Measurements from ENCODE around the gene CTNNA3.

CTNNA3 gene

DNA sequence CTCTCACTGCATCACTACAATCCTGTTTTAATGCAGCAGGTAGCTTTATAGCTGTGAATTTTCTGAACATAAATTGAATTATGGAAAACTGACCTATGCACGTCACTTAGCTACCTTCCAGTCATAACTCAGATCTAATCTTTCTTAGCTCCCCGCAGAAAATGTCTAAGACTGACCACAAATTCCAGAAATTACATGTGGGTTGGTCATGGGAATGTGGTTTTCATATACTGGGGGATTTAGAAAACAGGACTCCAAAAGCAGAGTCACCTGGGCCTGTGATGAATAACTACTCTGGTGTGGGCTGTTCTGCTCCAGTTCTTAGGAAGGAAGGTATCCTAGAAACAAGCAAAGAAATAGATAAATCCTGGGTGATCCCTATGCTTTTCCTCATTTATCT, 948.5 kb downstream of the CTNNA3 start:
- H3K27ac ChIP-seq (ENCODE audit: low read length): no peak overlapping the region
- no peak overlapping the region for H3K4me3 ChIP-seq (ENCODE audit: low read length)
- H3K36me3 ChIP-seq (ENCODE audit: insufficient read depth, low read depth, low read length): no peaks in the 10 kb centered on the region
- no peaks in the 10 kb centered on the region for H3K9me3 ChIP-seq (ENCODE audit: insufficient read depth, low read depth, low read length)
- H3K9ac ChIP-seq (ENCODE audit: low read depth, low read length): no peak overlapping the region
- no peaks in the 10 kb centered on the region for H3K4me1 ChIP-seq (ENCODE audit: insufficient read depth, low read length)
- H3K27me3 ChIP-seq (ENCODE audit: insufficient read depth, low read length): no peaks in the 10 kb centered on the region

- Histone ChIP-seq H3K4me3 (ENCODE audit: low read length) (no peak overlapping the region), H3K27ac (ENCODE audit: low read length) (no peak overlapping the region), H3K27me3 (ENCODE audit: insufficient read depth, low read length) (no peaks in the 10 kb centered on the region), H3K4me1 (ENCODE audit: insufficient read depth, low read length) (no peaks in the 10 kb centered on the region), H3K9ac (ENCODE audit: low read depth, low read length) (no peak overlapping the region), H3K9me3 (ENCODE audit: insufficient read depth, low read depth, low read length) (no peaks in the 10 kb centered on the region), H3K36me3 (ENCODE audit: insufficient read depth, low read depth, low read length) (no peaks in the 10 kb centered on the region)
Observed at GRCh38 chr10:66746711-66747110, 949.3 kb downstream of the CTNNA3 start.

GRCh38 chr10:66746246-66746645, 949.7 kb downstream of the CTNNA3 start:
- Histone ChIP-seq H3K9me3 (ENCODE audit: insufficient read depth, low read depth, low read length) (no peaks in the 10 kb centered on the region), H3K27ac (ENCODE audit: low read length) (no peak overlapping the region), H3K9ac (ENCODE audit: low read depth, low read length) (no peak overlapping the region), H3K4me3 (ENCODE audit: low read length) (no peak overlapping the region), H3K36me3 (ENCODE audit: insufficient read depth, low read depth, low read length) (no peaks in the 10 kb centered on the region), H3K4me1 (ENCODE audit: insufficient read depth, low read length) (no peaks in the 10 kb centered on the region), H3K27me3 (ENCODE audit: insufficient read depth, low read length) (no peaks in the 10 kb centered on the region)

- Histone ChIP-seq H3K9ac (ENCODE audit: low read depth, low read length) (no peak overlapping the region), H3K9me3 (ENCODE audit: insufficient read depth, low read depth, low read length) (no peaks in the 10 kb centered on the region), H3K4me1 (ENCODE audit: insufficient read depth, low read length) (no peaks in the 10 kb centered on the region), H3K4me3 (ENCODE audit: low read length) (no peak overlapping the region), H3K36me3 (ENCODE audit: insufficient read depth, low read depth, low read length) (no peaks in the 10 kb centered on the region), H3K27me3 (ENCODE audit: insufficient read depth, low read length) (no peaks in the 10 kb centered on the region), H3K27ac (ENCODE audit: low read length) (no peak overlapping the region)
Observed at GRCh38 chr10:66744915-66745314, 951.1 kb downstream of the CTNNA3 start.

DNA sequence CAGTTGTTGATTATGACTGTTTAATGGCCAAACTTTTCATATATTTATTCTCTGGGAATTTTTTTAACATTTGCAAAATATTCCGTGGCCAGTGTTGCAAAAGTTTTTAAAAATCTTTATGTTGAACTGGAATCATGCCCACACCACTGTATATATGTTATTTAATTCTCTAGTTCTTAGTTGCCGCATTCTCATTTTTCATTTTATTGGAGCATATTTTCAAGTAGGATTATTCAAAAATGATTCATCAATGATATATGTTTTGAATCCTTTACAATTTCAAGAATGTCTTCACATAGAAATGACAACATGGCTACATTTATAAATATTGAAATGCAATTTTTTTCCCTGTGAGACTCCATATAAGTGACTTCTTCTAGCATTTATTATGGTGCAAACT, 958.8 kb downstream of the CTNNA3 start:
- H3K27ac ChIP-seq (ENCODE audit: low read length): no peak overlapping the region
- H3K27me3 ChIP-seq (ENCODE audit: insufficient read depth, low read length): no peaks in the 10 kb centered on the region
- H3K9ac ChIP-seq (ENCODE audit: low read depth, low read length): no peak overlapping the region
- H3K36me3 ChIP-seq (ENCODE audit: insufficient read depth, low read depth, low read length): no peaks in the 10 kb centered on the region
- no peak overlapping the region for H3K4me3 ChIP-seq (ENCODE audit: low read length)
- no peaks in the 10 kb centered on the region for H3K9me3 ChIP-seq (ENCODE audit: insufficient read depth, low read depth, low read length)
- H3K4me1 ChIP-seq (ENCODE audit: insufficient read depth, low read length): no peaks in the 10 kb centered on the region

DNA sequence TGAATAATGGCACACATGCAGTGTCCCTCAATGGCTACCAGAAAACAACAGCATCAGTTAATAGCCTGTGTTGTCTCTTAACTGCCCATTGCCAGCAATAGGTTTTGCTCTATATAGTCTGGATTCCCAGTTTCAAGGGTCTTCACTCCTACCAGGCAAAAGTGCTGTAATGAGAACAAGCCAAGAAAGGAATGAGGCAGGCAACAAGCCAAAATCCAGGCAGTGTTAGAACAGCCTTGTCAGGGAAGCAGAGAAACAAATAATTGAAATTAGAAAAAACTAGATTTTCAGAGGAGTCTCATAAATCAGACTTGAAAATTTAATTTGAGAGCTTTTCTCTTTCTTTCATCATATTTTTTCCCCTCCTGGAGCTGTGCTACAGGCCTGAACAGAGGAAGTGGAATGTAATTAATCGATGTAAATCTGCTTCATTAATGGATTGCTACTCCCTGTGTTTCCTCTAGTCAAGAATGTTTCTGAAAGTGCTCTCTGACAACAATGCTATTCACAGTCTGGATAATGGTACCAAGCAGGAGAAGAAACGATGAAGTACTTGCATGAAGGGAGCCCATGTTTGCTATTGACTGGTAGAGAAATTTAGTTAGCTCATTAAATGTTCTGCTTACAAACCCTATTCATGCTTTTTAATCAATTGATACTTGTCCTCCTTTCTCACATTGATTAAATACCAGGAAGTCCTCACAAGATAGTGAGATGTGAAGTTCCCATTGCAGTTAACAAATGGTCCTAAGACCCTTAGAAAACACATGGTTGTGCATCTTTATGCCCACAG, 972.2 kb downstream of the CTNNA3 start:
- H3K9ac ChIP-seq (ENCODE audit: low read depth, low read length): no peak overlapping the region
- no peaks in the 10 kb centered on the region for H3K36me3 ChIP-seq (ENCODE audit: insufficient read depth, low read depth, low read length)
- no peak overlapping the region for H3K27ac ChIP-seq (ENCODE audit: low read length)
- no peaks in the 10 kb centered on the region for H3K9me3 ChIP-seq (ENCODE audit: insufficient read depth, low read depth, low read length)
- no peaks in the 10 kb centered on the region for H3K4me1 ChIP-seq (ENCODE audit: insufficient read depth, low read length)
- H3K4me3 ChIP-seq (ENCODE audit: low read length): no peak overlapping the region
- H3K27me3 ChIP-seq (ENCODE audit: insufficient read depth, low read length): no peaks in the 10 kb centered on the region

DNA sequence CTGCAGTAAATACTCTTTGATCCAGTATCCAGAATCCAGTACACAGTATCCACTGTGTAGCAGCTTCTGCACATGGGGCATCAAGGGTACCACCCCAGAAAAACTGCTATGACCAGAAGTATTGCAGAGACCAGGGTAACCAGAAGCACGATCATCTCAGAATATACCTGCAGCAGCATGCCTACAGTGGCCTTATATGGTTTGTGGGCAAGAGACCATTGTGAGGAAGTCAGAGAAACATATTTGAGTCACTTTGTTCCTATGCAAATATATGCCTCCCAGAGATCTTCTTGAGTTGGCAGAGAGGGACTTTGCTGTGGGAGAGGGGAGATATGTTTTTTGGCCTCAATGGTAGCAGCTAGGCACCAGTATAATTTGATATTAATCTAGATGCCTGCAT, 976.5 kb downstream of the CTNNA3 start:
- Histone ChIP-seq H3K27ac (ENCODE audit: low read length) (no peak overlapping the region), H3K9me3 (ENCODE audit: insufficient read depth, low read depth, low read length) (no peaks in the 10 kb centered on the region), H3K4me3 (ENCODE audit: low read length) (no peak overlapping the region), H3K9ac (ENCODE audit: low read depth, low read length) (no peak overlapping the region), H3K27me3 (ENCODE audit: insufficient read depth, low read length) (no peaks in the 10 kb centered on the region), H3K36me3 (ENCODE audit: insufficient read depth, low read depth, low read length) (no peaks in the 10 kb centered on the region), H3K4me1 (ENCODE audit: insufficient read depth, low read length) (no peaks in the 10 kb centered on the region)

- no peak overlapping the region for H3K4me3 ChIP-seq (ENCODE audit: low read length)
- H3K27ac ChIP-seq (ENCODE audit: low read length): no peak overlapping the region
- no peaks in the 10 kb centered on the region for H3K36me3 ChIP-seq (ENCODE audit: insufficient read depth, low read depth, low read length)
- no peak overlapping the region for H3K9ac ChIP-seq (ENCODE audit: low read depth, low read length)
- no peaks in the 10 kb centered on the region for H3K9me3 ChIP-seq (ENCODE audit: insufficient read depth, low read depth, low read length)
- H3K4me1 ChIP-seq (ENCODE audit: insufficient read depth, low read length): no peaks in the 10 kb centered on the region
- no peaks in the 10 kb centered on the region for H3K27me3 ChIP-seq (ENCODE audit: insufficient read depth, low read length)
Observed at GRCh38 chr10:66717231-66717981, 978.6 kb downstream of the CTNNA3 start.

DNA sequence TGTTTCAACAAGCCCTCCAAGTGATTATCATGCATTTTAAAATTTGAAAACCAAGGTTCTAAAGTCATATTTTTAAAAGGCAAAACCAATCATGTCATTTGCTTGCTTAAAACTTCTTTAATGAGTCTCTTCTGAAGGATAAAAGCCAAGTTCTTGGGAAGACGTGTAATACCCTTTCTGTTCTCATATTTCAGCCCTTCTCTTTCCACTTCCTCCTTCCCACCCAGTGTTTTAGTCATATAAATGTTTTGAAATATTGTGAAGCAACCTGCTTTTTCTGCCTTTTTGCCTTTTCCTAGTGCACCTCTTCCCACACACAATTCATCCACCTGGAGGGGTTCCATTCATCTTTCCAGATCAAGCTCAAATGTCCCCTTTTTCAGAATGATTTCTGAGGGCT, 981.3 kb downstream of the CTNNA3 start:
- H3K9me3 ChIP-seq (ENCODE audit: insufficient read depth, low read depth, low read length): no peaks in the 10 kb centered on the region
- no peak overlapping the region for H3K27ac ChIP-seq (ENCODE audit: low read length)
- H3K27me3 ChIP-seq (ENCODE audit: insufficient read depth, low read length): no peaks in the 10 kb centered on the region

GRCh38 chr10:66713387-66713786, 982.6 kb downstream of the CTNNA3 start:
- H3K4me1 ChIP-seq (ENCODE audit: insufficient read depth, low read length): no peaks in the 10 kb centered on the region
- H3K27me3 ChIP-seq (ENCODE audit: insufficient read depth, low read length): no peaks in the 10 kb centered on the region
- no peaks in the 10 kb centered on the region for H3K36me3 ChIP-seq (ENCODE audit: insufficient read depth, low read depth, low read length)
- H3K9ac ChIP-seq (ENCODE audit: low read depth, low read length): no peak overlapping the region
- no peaks in the 10 kb centered on the region for H3K9me3 ChIP-seq (ENCODE audit: insufficient read depth, low read depth, low read length)
- H3K4me3 ChIP-seq (ENCODE audit: low read length): no peak overlapping the region
- H3K27ac ChIP-seq (ENCODE audit: low read length): no peak overlapping the region

More for the DNA sequence above, 981.3 kb downstream of the CTNNA3 start:
- Histone ChIP-seq H3K36me3 (ENCODE audit: insufficient read depth, low read depth, low read length) (no peaks in the 10 kb centered on the region), H3K4me1 (ENCODE audit: insufficient read depth, low read length) (no peaks in the 10 kb centered on the region), H3K4me3 (ENCODE audit: low read length) (no peak overlapping the region), H3K9ac (ENCODE audit: low read depth, low read length) (no peak overlapping the region)

GRCh38 chr10:66698069-66698468, 997.9 kb downstream of the CTNNA3 start:
- H3K9ac ChIP-seq (ENCODE audit: low read depth, low read length): no peak overlapping the region
- H3K4me1 ChIP-seq (ENCODE audit: insufficient read depth, low read length): no peaks in the 10 kb centered on the region
- H3K9me3 ChIP-seq (ENCODE audit: insufficient read depth, low read depth, low read length): no peaks in the 10 kb centered on the region
- H3K27me3 ChIP-seq (ENCODE audit: insufficient read depth, low read length): no peaks in the 10 kb centered on the region
- no peak overlapping the region for H3K27ac ChIP-seq (ENCODE audit: low read length)
- H3K4me3 ChIP-seq (ENCODE audit: low read length): no peak overlapping the region
- no peaks in the 10 kb centered on the region for H3K36me3 ChIP-seq (ENCODE audit: insufficient read depth, low read depth, low read length)

DNA sequence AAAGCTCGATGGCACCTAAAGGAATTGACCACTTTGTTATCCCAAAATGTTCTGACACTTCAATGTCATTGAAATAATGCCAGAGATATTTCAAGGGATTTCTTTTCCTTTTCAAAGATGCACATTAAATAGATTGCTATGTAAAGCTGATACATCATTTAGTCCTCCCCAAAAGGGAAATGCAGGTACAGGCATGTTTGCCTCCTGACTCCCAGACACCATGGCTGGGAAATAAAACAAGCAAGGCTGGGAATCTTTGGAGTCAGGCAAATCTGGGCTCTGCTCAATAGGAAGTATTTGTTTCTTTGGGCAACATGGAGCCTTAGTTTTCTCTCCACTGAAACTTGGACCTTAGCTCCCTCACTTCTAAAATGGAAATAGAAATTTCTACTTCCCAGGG, 1000.9 kb downstream of the CTNNA3 start:
- Histone ChIP-seq H3K36me3 (ENCODE audit: insufficient read depth, low read depth, low read length) (no peaks in the 10 kb centered on the region), H3K4me3 (ENCODE audit: low read length) (no peak overlapping the region), H3K27ac (ENCODE audit: low read length) (no peak overlapping the region), H3K4me1 (ENCODE audit: insufficient read depth, low read length) (no peaks in the 10 kb centered on the region), H3K27me3 (ENCODE audit: insufficient read depth, low read length) (no peaks in the 10 kb centered on the region), H3K9me3 (ENCODE audit: insufficient read depth, low read depth, low read length) (no peaks in the 10 kb centered on the region), H3K9ac (ENCODE audit: low read depth, low read length) (no peak overlapping the region)
